ENCODE measurements around the gene FBXL20.
"Not testable (repeated sequence)": the region's sequence is repeated elsewhere in the genome, so short reads cannot be mapped to it uniquely, and the experiment has no call there.

Gene FBXL20

GRCh38 chr17:39318636-39319035 is 82.8 kb downstream of the FBXL20 start:
- no peaks in the 10 kb centered on the region for H3K9me3 ChIP-seq (replicated peaks; ENCODE audit: low read length)
- H3K4me3 ChIP-seq (ENCODE audit: low read length) = no peak overlapping the region

GRCh38 chr17:39306509-39307212 is 94.8 kb downstream of the FBXL20 start:
- no peaks in the 10 kb centered on the region for H3K9me3 ChIP-seq (replicated peaks; ENCODE audit: low read length)
- H3K36me3 ChIP-seq (ENCODE audit: insufficient read depth, low read length) = no peaks in the 10 kb centered on the region
- peak overlapping the region; percentile 12 for H3K4me2 ChIP-seq (ENCODE audit: low read length)
- H3K4me3 ChIP-seq (ENCODE audit: low read length) = no peak overlapping the region
- H3K9ac ChIP-seq (ENCODE audit: low read depth, low read length) = peak overlapping the region; percentile 22
- peaks cover 8% of the 10 kb centered on the region for H3K4me1 ChIP-seq (ENCODE audit: control insufficient read depth, insufficient read depth, low read length)
- H3K27me3 ChIP-seq (ENCODE audit: control insufficient read depth, insufficient read depth, low read length) = no peaks in the 10 kb centered on the region

More at GRCh38 chr17:39318636-39319035, 82.8 kb downstream of the FBXL20 start:
- Histone ChIP-seq H3K27me3 (ENCODE audit: control insufficient read depth, insufficient read depth, low read length) (no peaks in the 10 kb centered on the region), H3K4me2 (ENCODE audit: low read length) (no peak overlapping the region), H3K36me3 (ENCODE audit: insufficient read depth, low read length) (no peaks in the 10 kb centered on the region), H3K9ac (ENCODE audit: low read depth, low read length) (no peak overlapping the region), H3K4me1 (ENCODE audit: control insufficient read depth, insufficient read depth, low read length) (no peaks in the 10 kb centered on the region)

GRCh38 chr17:39305978-39306377 is 95.4 kb downstream of the FBXL20 start:
- H3K4me2 ChIP-seq (ENCODE audit: low read length) = no peak overlapping the region
- H3K9ac ChIP-seq (ENCODE audit: low read depth, low read length) = no peak overlapping the region
- no peak overlapping the region for H3K4me3 ChIP-seq (ENCODE audit: low read length)
- no peaks in the 10 kb centered on the region for H3K27me3 ChIP-seq (ENCODE audit: control insufficient read depth, insufficient read depth, low read length)
- H3K36me3 ChIP-seq (ENCODE audit: insufficient read depth, low read length) = no peaks in the 10 kb centered on the region
- no peaks in the 10 kb centered on the region for H3K9me3 ChIP-seq (replicated peaks; ENCODE audit: low read length)
- H3K4me1 ChIP-seq (ENCODE audit: control insufficient read depth, insufficient read depth, low read length) = peaks cover 8% of the 10 kb centered on the region

GRCh38 chr17:39304188-39304587 is 97.2 kb downstream of the FBXL20 start:
- Histone ChIP-seq H3K9ac (ENCODE audit: low read depth, low read length) (no peak overlapping the region), H3K4me3 (ENCODE audit: low read length) (no peak overlapping the region), H3K36me3 (ENCODE audit: insufficient read depth, low read length) (no peaks in the 10 kb centered on the region), H3K4me1 (ENCODE audit: control insufficient read depth, insufficient read depth, low read length) (peaks cover 8% of the 10 kb centered on the region), H3K4me2 (ENCODE audit: low read length) (no peak overlapping the region), H3K9me3 (replicated peaks; ENCODE audit: low read length) (no peaks in the 10 kb centered on the region), H3K27me3 (ENCODE audit: control insufficient read depth, insufficient read depth, low read length) (no peaks in the 10 kb centered on the region)

- Histone ChIP-seq H3K4me3 (ENCODE audit: low read length) (no peak overlapping the region), H3K27me3 (ENCODE audit: control insufficient read depth, insufficient read depth, low read length) (no peaks in the 10 kb centered on the region), H3K9me3 (replicated peaks; ENCODE audit: low read length) (no peaks in the 10 kb centered on the region), H3K36me3 (ENCODE audit: insufficient read depth, low read length) (no peaks in the 10 kb centered on the region), H3K9ac (ENCODE audit: low read depth, low read length) (no peak overlapping the region), H3K4me1 (ENCODE audit: control insufficient read depth, insufficient read depth, low read length) (no peaks in the 10 kb centered on the region), H3K4me2 (ENCODE audit: low read length) (no peak overlapping the region)
These were observed 107.4 kb downstream of the FBXL20 start for GRCh38 chr17:39294060-39294459.

GRCh38 chr17:39292546-39292945 is 108.9 kb downstream of the FBXL20 start:
- not testable (repeated sequence) for H3K4me1 ChIP-seq (ENCODE audit: control insufficient read depth, insufficient read depth, low read length); H3K4me3 ChIP-seq (ENCODE audit: low read length); H3K27me3 ChIP-seq (ENCODE audit: control insufficient read depth, insufficient read depth, low read length); H3K4me2 ChIP-seq (ENCODE audit: low read length); H3K9ac ChIP-seq (ENCODE audit: low read depth, low read length); H3K9me3 ChIP-seq (replicated peaks; ENCODE audit: low read length); H3K36me3 ChIP-seq (ENCODE audit: insufficient read depth, low read length)

- peaks cover 12% of the 10 kb centered on the region for H3K4me1 ChIP-seq (ENCODE audit: control insufficient read depth, insufficient read depth, low read length)
- H3K27me3 ChIP-seq (ENCODE audit: control insufficient read depth, insufficient read depth, low read length); H3K9ac ChIP-seq (ENCODE audit: low read depth, low read length); H3K9me3 ChIP-seq (replicated peaks; ENCODE audit: low read length); H3K4me2 ChIP-seq (ENCODE audit: low read length); H3K4me3 ChIP-seq (ENCODE audit: low read length); H3K36me3 ChIP-seq (ENCODE audit: insufficient read depth, low read length): not testable (repeated sequence)
These were observed 114.9 kb downstream of the FBXL20 start for GRCh38 chr17:39286513-39286912.

- peaks cover 25% of the 10 kb centered on the region for H3K4me1 ChIP-seq (ENCODE audit: control insufficient read depth, insufficient read depth, low read length)
- no peaks in the 10 kb centered on the region for H3K9me3 ChIP-seq (replicated peaks; ENCODE audit: low read length)
- H3K9ac ChIP-seq (ENCODE audit: low read depth, low read length) = no peak overlapping the region
- H3K27me3 ChIP-seq (ENCODE audit: control insufficient read depth, insufficient read depth, low read length) = no peaks in the 10 kb centered on the region
- no peaks in the 10 kb centered on the region for H3K36me3 ChIP-seq (ENCODE audit: insufficient read depth, low read length)
- H3K4me2 ChIP-seq (ENCODE audit: low read length) = no peak overlapping the region
- H3K4me3 ChIP-seq (ENCODE audit: low read length) = no peak overlapping the region
These were observed 116.7 kb downstream of the FBXL20 start for GRCh38 chr17:39284685-39285084.

GRCh38 chr17:39283896-39284295 is 117.5 kb downstream of the FBXL20 start:
- Histone ChIP-seq H3K9ac (ENCODE audit: low read depth, low read length) (no peak overlapping the region), H3K4me2 (ENCODE audit: low read length) (no peak overlapping the region), H3K4me1 (ENCODE audit: control insufficient read depth, insufficient read depth, low read length) (peaks cover 25% of the 10 kb centered on the region), H3K9me3 (replicated peaks; ENCODE audit: low read length) (no peaks in the 10 kb centered on the region), H3K4me3 (ENCODE audit: low read length) (no peak overlapping the region), H3K36me3 (ENCODE audit: insufficient read depth, low read length) (no peaks in the 10 kb centered on the region), H3K27me3 (ENCODE audit: control insufficient read depth, insufficient read depth, low read length) (no peaks in the 10 kb centered on the region)

GRCh38 chr17:39283098-39283497 is 118.3 kb downstream of the FBXL20 start:
- Histone ChIP-seq H3K36me3 (ENCODE audit: insufficient read depth, low read length) (no peaks in the 10 kb centered on the region), H3K4me2 (ENCODE audit: low read length) (no peak overlapping the region), H3K4me3 (ENCODE audit: low read length) (no peak overlapping the region), H3K4me1 (ENCODE audit: control insufficient read depth, insufficient read depth, low read length) (peaks cover 25% of the 10 kb centered on the region), H3K9ac (ENCODE audit: low read depth, low read length) (no peak overlapping the region), H3K9me3 (replicated peaks; ENCODE audit: low read length) (no peaks in the 10 kb centered on the region), H3K27me3 (ENCODE audit: control insufficient read depth, insufficient read depth, low read length) (no peaks in the 10 kb centered on the region)

- H3K9ac ChIP-seq (ENCODE audit: low read depth, low read length) = no peak overlapping the region
- no peak overlapping the region for H3K4me2 ChIP-seq (ENCODE audit: low read length)
- H3K9me3 ChIP-seq (replicated peaks; ENCODE audit: low read length) = no peaks in the 10 kb centered on the region
- H3K36me3 ChIP-seq (ENCODE audit: insufficient read depth, low read length) = peaks cover 2% of the 10 kb centered on the region
- H3K27me3 ChIP-seq (ENCODE audit: control insufficient read depth, insufficient read depth, low read length) = no peaks in the 10 kb centered on the region
- H3K4me1 ChIP-seq (ENCODE audit: control insufficient read depth, insufficient read depth, low read length) = peaks cover 25% of the 10 kb centered on the region
- H3K4me3 ChIP-seq (ENCODE audit: low read length) = no peak overlapping the region
These were observed 119.6 kb downstream of the FBXL20 start for GRCh38 chr17:39281806-39282205.

GRCh38 chr17:39278246-39278645 is 123.2 kb downstream of the FBXL20 start:
- not testable (repeated sequence) for H3K36me3 ChIP-seq (ENCODE audit: insufficient read depth, low read length); H3K4me2 ChIP-seq (ENCODE audit: low read length); H3K27me3 ChIP-seq (ENCODE audit: control insufficient read depth, insufficient read depth, low read length); H3K9ac ChIP-seq (ENCODE audit: low read depth, low read length); H3K9me3 ChIP-seq (replicated peaks; ENCODE audit: low read length); H3K4me3 ChIP-seq (ENCODE audit: low read length)
- peaks cover 25% of the 10 kb centered on the region for H3K4me1 ChIP-seq (ENCODE audit: control insufficient read depth, insufficient read depth, low read length)

All from skeletal muscle satellite cell (primary cell).